SK-MEL-5 (cell line): Measurements from ENCODE around the gene TMSB4X. TPM values are rescaled to one million over a fixed set of nuclear protein-coding genes. Genes with fewer than 3 reads are reported as not detected.

Source experiments
- total RNA-seq: library from RNA; depleted of rRNA; stranded (reverse); fragments of >200 nt; shearing (Covaris generic); gene quantifications from 2 replicates; pipeline ENCODE4 v1.2.3, GENCODE V29; 2014; rRNA removed

Gene TMSB4X
- total RNA-seq, 1 experiment from 2014 or later: not detected

Other genes starting within 250 kb of the TMSB4X start
- 33.6 and 34.4 TPM in 2 replicates for gene PRPS2, start 183.7 kb upstream of the TMSB4X start, total RNA-seq
- 0.03 TPM in 1 of 2 replicates, not detected in the other for gene TLR7, start 108.0 kb upstream of the TMSB4X start, total RNA-seq
- not detected in 2 replicates for gene TLR8, start 68.5 kb upstream of the TMSB4X start, total RNA-seq
- gene FAM9C, start 69.5 kb downstream of the TMSB4X start, total RNA-seq: not detected in 2 replicates